ENCODE data around the gene D2HGDH. TPM values are rescaled to one million over a fixed set of nuclear protein-coding genes. Genes with fewer than 3 reads are reported as not detected.
A peak's percentile ranks its signal among the peaks of the same experiment; 100 is the strongest.
"Not testable (repeated sequence)": the region's sequence is repeated elsewhere in the genome, so short reads cannot be mapped to it uniquely, and the experiment has no call there.

The D2HGDH gene
- total and polyA plus RNA-seq, 7 experiments from 2014 or later, result 3.5 to 49.8 (median 32.5) TPM

- DNase-seq (no peak), ATAC-seq (no peak)
- H3K36me3 Mint-ChIP-seq, result peaks cover 0 to 24% (median 8%) of the 10 kb centered on the region in 5 donors
- no peak overlapping the region for H3K4me3 Mint-ChIP-seq
- Histone ChIP-seq H3K27me3 (ENCODE audit: control insufficient read depth in 2 of 2, insufficient read depth in 2 of 2, low read length in 2 of 2) (no peaks in the 10 kb centered on the region), H3K27ac (ENCODE audit: low read depth, low read length) (no peak overlapping the region), H3K4me1 (ENCODE audit: control insufficient read depth in 2 of 2, insufficient read depth in 2 of 2, low read length in 2 of 2) (no peaks in the 10 kb centered on the region), H3K9me3 (ENCODE audit: control insufficient read depth in 2 of 3, low read length in 3 of 3) (no peaks in the 10 kb centered on the region), H3K4me3 (ENCODE audit: low read length) (no peak overlapping the region), H3K36me3 (ENCODE audit: control insufficient read depth in 2 of 3, insufficient read depth in 3 of 3, low read length in 3 of 3) (peaks cover 0 to 66% (median 8%) of the 10 kb centered on the region in 3 experiments)
- no peaks in the 10 kb centered on the region for H3K27me3 Mint-ChIP-seq
- POLR2A ChIA-PET, result no interaction called here
- H3K9me3 Mint-ChIP-seq, result no peaks in the 10 kb centered on the region
- intact Hi-C loops (cut with micrococcal nuclease), result no loop called here
- CTCF ChIA-PET, result no interaction called here
- H3K4me1 Mint-ChIP-seq, result no peaks in the 10 kb centered on the region
- peak overlapping the region in 1 of 9 donors; percentile 62 for H3K27ac Mint-ChIP-seq
Observed at GRCh38 chr2:241753493-241753892, 19.1 kb downstream of the D2HGDH start.

GRCh38 chr2:241754042-241754441 is 19.6 kb downstream of the D2HGDH start:
- Histone ChIP-seq H3K9me3 (ENCODE audit: control insufficient read depth in 2 of 3, low read length in 3 of 3) (no peaks in the 10 kb centered on the region), H3K4me3 (ENCODE audit: low read length) (no peak overlapping the region), H3K4me1 (ENCODE audit: control insufficient read depth in 2 of 2, insufficient read depth in 2 of 2, low read length in 2 of 2) (no peaks in the 10 kb centered on the region), H3K27ac (ENCODE audit: low read depth, low read length) (no peak overlapping the region), H3K27me3 (ENCODE audit: control insufficient read depth in 2 of 2, insufficient read depth in 2 of 2, low read length in 2 of 2) (no peaks in the 10 kb centered on the region), H3K36me3 (ENCODE audit: control insufficient read depth in 2 of 3, insufficient read depth in 3 of 3, low read length in 3 of 3) (peaks cover 0 to 60% (median 8%) of the 10 kb centered on the region in 3 experiments)
- ChIA-PET CTCF (no interaction called here), POLR2A (no interaction called here)
- no peak overlapping the region for H3K4me3 Mint-ChIP-seq
- DNase-seq (no peak), ATAC-seq (no peak)
- peaks cover 0 to 1% (median 0%) of the 10 kb centered on the region in 7 donors for H3K4me1 Mint-ChIP-seq
- H3K36me3 Mint-ChIP-seq, result peaks cover 0 to 22% (median 9%) of the 10 kb centered on the region in 5 donors
- intact Hi-C loops (cut with micrococcal nuclease), result no loop called here
- no peaks in the 10 kb centered on the region for H3K27me3 Mint-ChIP-seq
- H3K9me3 Mint-ChIP-seq, result no peaks in the 10 kb centered on the region
- peak overlapping the region in 1 of 9 donors; percentile 33 for H3K27ac Mint-ChIP-seq

DNA sequence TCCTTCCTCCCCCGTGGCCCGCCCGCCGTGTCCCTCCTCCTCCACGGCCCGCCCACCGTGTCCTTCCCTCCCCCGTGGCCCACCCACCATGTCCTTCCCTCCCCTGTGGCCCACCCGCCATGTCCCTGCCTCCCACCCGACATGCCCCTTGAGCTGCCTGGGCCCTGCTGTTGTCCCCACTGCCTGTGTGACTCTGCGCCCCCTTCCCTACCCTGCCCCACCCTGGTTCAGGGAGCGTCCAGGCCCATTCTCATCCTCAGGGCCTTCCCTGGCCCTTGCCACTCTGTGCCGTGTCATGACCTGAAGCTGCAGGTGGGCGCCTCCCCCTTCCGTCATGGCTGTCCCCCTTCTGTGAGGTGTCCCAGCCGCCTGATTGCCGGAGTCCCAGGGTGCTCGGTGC is 20.7 kb downstream of the D2HGDH start:
- Histone ChIP-seq H3K9me3 (ENCODE audit: control insufficient read depth in 2 of 3, low read length in 3 of 3) (peaks cover 0 to under 1% (median 0%) of the 10 kb centered on the region in 3 experiments), H3K4me3 (ENCODE audit: low read length) (no peak overlapping the region), H3K27me3 (ENCODE audit: control insufficient read depth in 2 of 2, insufficient read depth in 2 of 2, low read length in 2 of 2) (no peaks in the 10 kb centered on the region), H3K36me3 (ENCODE audit: control insufficient read depth in 2 of 3, insufficient read depth in 3 of 3, low read length in 3 of 3) (peaks cover 0 to 58% (median 13%) of the 10 kb centered on the region in 3 experiments), H3K27ac (ENCODE audit: low read depth, low read length) (no peak overlapping the region), H3K4me1 (ENCODE audit: control insufficient read depth in 2 of 2, insufficient read depth in 2 of 2, low read length in 2 of 2) (no peaks in the 10 kb centered on the region)
- no peak overlapping the region for H3K4me3 Mint-ChIP-seq
- H3K4me1 Mint-ChIP-seq, result peaks cover 0 to 5% (median 0%) of the 10 kb centered on the region in 7 donors
- ChIA-PET POLR2A (no interaction called here), CTCF (no interaction called here)
- ATAC-seq (no peak), DNase-seq (no peak)
- H3K27me3 Mint-ChIP-seq, result no peaks in the 10 kb centered on the region
- H3K9me3 Mint-ChIP-seq, result peaks cover 0 to 6% (median 0%) of the 10 kb centered on the region in 11 donors
- peaks cover 0 to 26% (median 14%) of the 10 kb centered on the region in 5 donors for H3K36me3 Mint-ChIP-seq
- H3K27ac Mint-ChIP-seq, result no peak overlapping the region
- intact Hi-C loops (cut with micrococcal nuclease), result no loop called here

DNA sequence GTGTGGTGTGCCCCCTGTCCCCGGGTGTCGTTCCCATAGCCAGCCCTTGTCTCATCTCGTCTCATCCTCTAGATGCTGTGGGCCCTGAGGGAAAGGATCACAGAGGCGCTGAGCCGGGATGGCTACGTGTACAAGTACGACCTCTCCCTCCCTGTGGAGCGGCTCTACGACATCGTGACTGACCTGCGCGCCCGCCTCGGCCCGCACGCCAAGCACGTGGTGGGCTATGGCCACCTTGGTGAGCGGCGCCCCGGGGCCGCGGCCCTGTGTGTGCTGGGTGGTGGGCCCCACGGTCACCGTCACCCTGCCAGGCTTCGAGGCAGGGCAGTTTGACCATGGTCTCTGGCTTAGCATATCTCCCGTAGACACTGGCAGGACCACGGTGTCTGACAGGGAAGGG is 21.3 kb downstream of the D2HGDH start:
- ATAC-seq (no peak), DNase-seq (no peak)
- Mint-ChIP-seq H3K36me3 (peaks cover 0 to 29% (median 17%) of the 10 kb centered on the region in 5 donors), H3K4me1 (peaks cover 0 to 5% (median 0%) of the 10 kb centered on the region in 7 donors), H3K27ac (peak overlapping the region in 1 of 9 donors; percentile 20), H3K9me3 (peaks cover 0 to 10% (median under 1%) of the 10 kb centered on the region in 11 donors), H3K27me3 (no peaks in the 10 kb centered on the region), H3K4me3 (no peak overlapping the region)
- Histone ChIP-seq H3K27ac (ENCODE audit: low read depth, low read length) (no peak overlapping the region), H3K9me3 (ENCODE audit: control insufficient read depth in 2 of 3, low read length in 3 of 3) (peaks cover 0 to 5% (median 0%) of the 10 kb centered on the region in 3 experiments), H3K4me3 (ENCODE audit: low read length) (no peak overlapping the region), H3K36me3 (ENCODE audit: control insufficient read depth in 2 of 3, insufficient read depth in 3 of 3, low read length in 3 of 3) (peaks cover 0 to 62% (median 13%) of the 10 kb centered on the region in 3 experiments), H3K27me3 (ENCODE audit: control insufficient read depth in 2 of 2, insufficient read depth in 2 of 2, low read length in 2 of 2) (no peaks in the 10 kb centered on the region), H3K4me1 (ENCODE audit: control insufficient read depth in 2 of 2, insufficient read depth in 2 of 2, low read length in 2 of 2) (no peaks in the 10 kb centered on the region)
- intact Hi-C loops (cut with micrococcal nuclease), result no loop called here
- ChIA-PET POLR2A (no interaction called here), CTCF (no interaction called here)

- Histone ChIP-seq H3K4me1 (ENCODE audit: control insufficient read depth in 2 of 2, insufficient read depth in 2 of 2, low read length in 2 of 2) (peaks cover 0 to 24% of the 10 kb centered on the region in 2 donors), H3K9me3 (ENCODE audit: control insufficient read depth in 2 of 3, low read length in 3 of 3) (peaks cover 0 to 5% (median 0%) of the 10 kb centered on the region in 3 experiments), H3K27me3 (ENCODE audit: control insufficient read depth in 2 of 2, insufficient read depth in 2 of 2, low read length in 2 of 2) (no peaks in the 10 kb centered on the region), H3K4me3 (ENCODE audit: low read length) (no peak overlapping the region), H3K36me3 (ENCODE audit: control insufficient read depth in 2 of 3, insufficient read depth in 3 of 3, low read length in 3 of 3) (peaks cover 0 to 44% (median 13%) of the 10 kb centered on the region in 3 experiments), H3K27ac (ENCODE audit: low read depth, low read length) (no peak overlapping the region)
- DNase-seq, result no peak
- ATAC-seq, result no peak
- Mint-ChIP-seq H3K4me3 (no peak overlapping the region), H3K4me1 (peaks cover 0 to 15% (median 6%) of the 10 kb centered on the region in 7 donors), H3K27ac (peak overlapping the region in 7 of 9 donors; percentile 8 to 65 (median 38)), H3K36me3 (peaks cover 0 to 35% (median 21%) of the 10 kb centered on the region in 5 donors), H3K27me3 (no peaks in the 10 kb centered on the region), H3K9me3 (peaks cover 0 to 12% (median 4%) of the 10 kb centered on the region in 11 donors)
- POLR2A ChIA-PET, result interaction anchor here (0.8 kb wide), 1 partner anchor 11 kb away, joined by 3 read pairs; no protein-coding TSS in a partner anchor
- CTCF ChIA-PET, result no interaction called here
- intact Hi-C loops (cut with micrococcal nuclease), result no loop called here
Observed at GRCh38 chr2:241759067-241759807, 24.8 kb downstream of the D2HGDH start.

DNA sequence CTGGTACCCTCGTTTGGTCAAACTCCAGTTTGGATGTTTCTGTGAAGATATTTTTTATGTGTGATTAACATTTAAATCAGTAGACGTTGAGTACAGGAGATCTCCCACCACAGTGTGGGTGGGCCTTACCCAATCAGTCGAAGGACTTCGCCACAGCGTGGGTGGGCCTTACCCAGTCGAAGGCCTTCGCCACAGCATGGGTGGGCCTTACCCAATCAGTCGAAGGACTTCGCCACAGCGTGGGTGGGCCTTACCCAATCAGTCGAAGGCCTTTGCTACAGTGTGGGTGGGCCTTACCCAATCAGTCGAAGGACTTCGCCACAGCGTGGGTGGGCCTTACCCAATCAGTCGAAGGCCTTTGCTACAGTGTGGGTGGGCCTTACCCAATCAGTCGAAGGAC is 25.5 kb downstream of the D2HGDH start:
- H3K4me1 Mint-ChIP-seq, result peaks cover 0 to 15% (median 6%) of the 10 kb centered on the region in 7 donors
- H3K4me3 ChIP-seq (ENCODE audit: low read length); H3K9me3 ChIP-seq (ENCODE audit: control insufficient read depth in 2 of 3, low read length in 3 of 3); H3K27me3 Mint-ChIP-seq; intact Hi-C loops (cut with micrococcal nuclease); ATAC-seq; DNase-seq; H3K4me3 Mint-ChIP-seq; CTCF ChIA-PET; H3K27me3 ChIP-seq (ENCODE audit: control insufficient read depth in 2 of 2, insufficient read depth in 2 of 2, low read length in 2 of 2); H3K27ac ChIP-seq (ENCODE audit: low read depth, low read length): not testable (repeated sequence)
- POLR2A ChIA-PET, result interaction anchor here (0.8 kb wide), 1 partner anchor 11 kb away, joined by 3 read pairs; no protein-coding TSS in a partner anchor
- Histone ChIP-seq H3K4me1 (ENCODE audit: control insufficient read depth in 2 of 2, insufficient read depth in 2 of 2, low read length in 2 of 2) (peaks cover 0 to 29% of the 10 kb centered on the region in 2 donors), H3K36me3 (ENCODE audit: control insufficient read depth in 2 of 3, insufficient read depth in 3 of 3, low read length in 3 of 3) (peaks cover 0 to 37% (median 13%) of the 10 kb centered on the region in 3 experiments)
- peaks cover 0 to 12% (median 4%) of the 10 kb centered on the region in 11 donors for H3K9me3 Mint-ChIP-seq
- H3K36me3 Mint-ChIP-seq, result peaks cover 0 to 34% (median 21%) of the 10 kb centered on the region in 5 donors
- peak overlapping the region in 6 of 9 donors; percentile 8 to 65 (median 34) for H3K27ac Mint-ChIP-seq

Data from naive thymus-derived CD4-positive, alpha-beta T cell (primary cell).